CD4-positive, alpha-beta T cell treated with Interferon gamma for 1 hour (primary cell): ENCODE results near the gene GSG1L2.
"Not testable (repeated sequence)": the region's sequence is repeated elsewhere in the genome, so short reads cannot be mapped to it uniquely, and the experiment has no call there.

Experiments used
- DNase-seq: peaks from one replicate; pipeline ENCODE4 v3.0.0-alpha.2; 2020

GSG1L2 gene

DNA sequence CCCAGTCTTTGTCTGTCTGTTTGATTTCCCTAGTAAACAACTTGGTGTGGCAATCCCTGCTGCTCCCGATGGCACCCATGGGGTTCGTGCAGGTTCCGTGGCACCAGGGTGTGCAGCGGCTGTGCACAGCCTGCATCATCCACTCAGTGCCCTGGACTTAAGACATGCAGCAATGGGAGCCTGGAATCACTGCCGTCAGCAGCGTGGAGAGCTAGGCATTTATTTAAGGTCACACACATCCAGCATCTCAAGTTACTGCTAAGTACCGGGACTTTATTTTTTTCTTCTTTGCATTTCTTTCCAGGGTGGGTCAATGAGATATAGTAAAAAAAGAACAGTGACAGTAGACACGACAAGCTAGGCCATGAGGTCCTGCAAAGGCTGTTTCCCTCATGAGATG lies 33.3 kb downstream of the GSG1L2 start:
- DNase-seq, result no peak

DNA sequence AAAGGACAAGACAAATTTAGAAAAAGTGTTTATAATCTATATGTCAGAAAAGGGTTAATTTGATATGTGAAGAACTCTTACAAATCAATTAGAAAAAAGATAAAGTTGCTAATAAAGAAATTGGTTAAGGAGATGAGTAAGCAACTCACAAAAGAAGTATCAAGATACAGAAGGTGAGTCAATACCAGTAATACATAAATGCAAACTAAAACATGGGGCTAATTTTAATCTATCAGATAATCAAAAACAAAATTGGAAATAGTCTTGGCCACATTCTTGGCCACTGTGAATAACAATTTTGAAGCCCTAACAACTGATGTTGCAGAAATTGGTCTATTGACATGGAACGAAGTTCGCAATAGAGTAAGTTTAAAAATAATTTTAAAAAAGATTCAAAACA lies 37.3 kb downstream of the GSG1L2 start:
- no peak for DNase-seq

DNA sequence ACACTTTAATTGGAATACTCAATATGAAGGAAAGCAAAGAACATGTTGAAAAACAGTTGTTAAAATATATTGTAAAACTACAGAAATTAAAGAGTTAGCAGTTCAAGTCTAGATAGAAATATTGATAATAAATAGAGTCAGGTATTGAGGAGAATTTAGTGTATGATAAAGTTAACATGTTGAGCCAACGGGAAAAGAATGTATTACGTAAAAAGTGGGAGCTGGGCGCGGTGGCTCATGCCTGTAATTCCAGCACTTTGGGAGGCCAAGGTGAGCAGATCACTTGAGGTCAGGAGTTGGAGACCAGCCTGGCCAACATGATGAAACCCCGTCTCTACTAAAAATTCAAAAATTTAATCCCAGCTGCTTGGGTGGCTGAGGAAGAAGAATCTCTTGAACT lies 38.4 kb downstream of the GSG1L2 start:
- not testable (repeated sequence) for DNase-seq

DNA sequence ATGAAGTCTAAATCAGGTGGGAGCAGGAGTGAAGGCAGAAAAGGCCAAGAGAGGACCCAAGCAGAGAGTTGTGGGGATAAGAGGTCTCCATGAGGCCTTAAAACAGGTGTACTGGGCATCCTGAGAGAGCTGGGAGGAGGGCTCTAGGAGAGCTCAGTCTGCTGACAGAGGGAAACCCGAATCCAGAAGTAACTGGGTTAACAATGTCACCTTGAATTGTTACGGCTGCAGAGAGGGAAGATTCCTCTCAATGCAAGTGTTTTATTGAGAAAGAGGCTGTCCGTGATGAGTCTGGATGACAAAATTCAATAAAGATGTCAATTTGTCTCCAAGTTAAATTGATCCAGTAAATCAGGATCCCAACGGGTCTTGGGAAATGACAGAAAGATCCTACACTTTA lies 38.8 kb downstream of the GSG1L2 start:
- DNase-seq, result no peak

DNA sequence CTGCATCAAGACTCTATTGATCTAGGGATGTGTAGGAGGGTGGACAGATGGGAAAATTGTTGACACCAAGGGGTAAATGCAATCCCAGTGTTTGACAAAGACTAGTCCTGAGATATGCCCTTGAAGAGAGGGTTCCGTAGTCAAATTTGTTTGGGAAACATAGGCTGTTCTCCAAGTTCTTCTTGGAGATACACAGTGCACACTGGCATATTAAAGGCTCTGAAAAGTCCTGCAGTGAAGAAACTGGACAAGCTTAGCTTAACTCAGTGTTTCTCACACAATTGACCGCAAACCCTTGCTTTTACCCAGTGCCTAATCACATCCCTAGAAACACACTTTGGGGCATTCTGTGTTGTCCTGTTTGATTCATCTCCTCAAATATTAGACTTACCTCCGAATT lies 41.3 kb downstream of the GSG1L2 start:
- no peak for DNase-seq

DNA sequence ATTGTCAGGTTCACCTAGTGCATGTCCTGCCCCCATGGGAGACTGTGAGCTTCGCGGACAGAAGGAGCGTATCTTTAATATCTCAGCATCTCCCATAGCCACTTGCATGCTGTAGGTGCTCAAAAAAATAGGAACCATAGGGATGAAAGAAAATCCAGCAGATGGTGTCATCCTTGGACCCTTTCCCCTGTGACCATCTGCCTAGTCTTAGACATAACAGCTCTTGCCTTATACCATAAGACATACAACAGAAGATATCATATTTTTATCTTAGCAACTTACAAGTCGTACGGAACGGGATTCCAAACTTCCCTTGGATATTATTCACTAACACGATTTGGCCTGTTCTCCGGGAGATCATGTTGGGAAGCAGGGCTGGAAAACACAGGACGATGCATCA lies 45.0 kb downstream of the GSG1L2 start:
- no peak for DNase-seq

DNA sequence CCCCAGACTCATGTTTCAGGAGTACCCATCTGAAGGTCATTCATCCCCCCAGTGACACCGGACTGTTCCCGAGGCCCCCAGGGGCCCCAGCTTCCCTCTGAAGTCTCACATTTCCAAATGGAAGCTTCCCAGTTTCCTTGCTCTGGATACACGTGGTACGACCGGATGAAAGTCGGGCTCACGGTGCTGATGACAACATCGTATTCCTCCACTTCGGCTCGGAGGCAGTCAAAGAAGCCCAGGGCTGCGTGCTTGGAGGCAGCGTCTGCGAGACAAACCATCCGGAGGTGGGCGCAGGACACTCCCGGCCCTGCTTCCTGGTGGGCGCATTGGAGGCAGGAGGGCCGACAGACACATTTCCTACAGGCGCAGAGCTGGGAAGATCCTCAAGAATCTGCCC lies 49.2 kb downstream of the GSG1L2 start:
- no peak for DNase-seq

DNA sequence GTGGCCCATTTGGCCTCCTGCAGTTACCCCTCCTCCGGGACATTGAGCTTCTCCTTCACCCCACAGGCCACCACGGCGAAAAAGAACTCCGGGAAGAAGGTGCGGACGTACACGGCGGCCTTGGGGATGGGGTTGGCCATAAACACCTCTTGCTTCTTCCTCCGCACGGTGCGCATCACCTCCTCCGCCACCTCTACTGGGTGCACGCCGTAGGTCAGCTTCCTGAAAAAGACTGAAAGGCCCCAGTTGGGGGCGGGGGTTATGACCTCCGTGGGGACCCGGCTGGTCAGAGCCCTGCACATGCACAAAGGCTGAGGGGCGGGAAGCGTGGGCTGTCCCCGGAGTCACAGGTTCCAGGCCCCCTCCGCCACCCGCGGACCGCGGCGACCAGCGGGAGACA lies 50.4 kb downstream of the GSG1L2 start:
- no peak for DNase-seq

DNA sequence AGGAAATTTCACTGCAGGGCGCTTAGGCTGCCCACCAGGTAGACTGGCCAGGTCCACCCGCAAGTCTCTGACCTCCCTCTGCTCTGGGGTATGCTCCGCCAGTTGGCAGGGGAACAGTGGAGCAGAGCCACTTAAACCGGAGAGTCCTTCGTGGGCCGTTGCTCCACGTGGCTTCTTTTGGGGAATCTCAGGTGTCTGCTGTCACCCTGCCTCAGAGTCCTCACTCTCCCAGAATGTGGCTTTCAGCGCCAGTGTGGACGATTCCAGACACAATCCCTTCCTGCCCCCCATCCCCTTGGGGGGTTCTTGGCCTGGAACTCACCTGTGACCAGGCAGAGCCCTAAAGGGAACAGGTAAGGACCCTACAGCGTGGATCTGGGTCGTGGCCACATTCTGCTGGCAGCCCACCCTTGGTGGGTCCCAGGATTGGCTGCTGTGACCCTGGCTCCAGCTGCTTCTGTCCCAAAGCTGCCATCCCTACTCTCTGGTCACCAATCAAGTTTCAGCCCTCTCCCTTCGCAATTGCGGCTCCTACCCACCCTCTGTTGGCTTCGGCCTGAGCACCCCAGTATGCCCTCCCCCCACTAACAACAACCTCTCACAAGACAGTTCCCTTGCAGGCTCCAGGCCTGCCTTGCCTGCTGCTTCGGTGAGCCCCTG lies 52.7 kb downstream of the GSG1L2 start:
- no peak for DNase-seq

DNA sequence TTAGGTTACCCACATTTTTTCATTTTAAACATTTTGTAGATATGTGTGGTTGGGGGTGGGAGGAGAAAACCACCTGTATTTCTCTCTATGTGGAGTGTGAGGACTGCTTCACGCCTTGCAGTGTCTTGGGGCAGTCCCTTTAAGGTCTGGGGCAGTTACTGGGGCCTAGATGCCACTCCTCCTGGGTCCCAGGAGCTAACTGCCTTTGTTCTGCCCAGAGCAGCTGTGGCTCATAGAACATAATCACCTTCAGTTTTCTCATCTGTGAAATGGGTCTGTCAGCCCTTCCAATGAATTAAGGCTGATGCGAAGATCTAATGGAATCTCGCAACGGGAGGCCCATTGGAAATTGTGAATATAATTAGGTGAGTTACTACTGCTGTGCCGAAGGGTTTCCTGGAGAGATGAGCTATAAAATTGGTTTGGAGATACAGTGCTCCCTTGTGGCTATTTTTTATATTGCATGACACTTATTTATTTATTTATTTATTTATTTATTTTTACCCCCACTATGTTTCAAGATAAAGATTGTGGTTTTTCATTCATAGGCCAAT lies 53.4 kb downstream of the GSG1L2 start:
- DNase-seq, result no peak

DNA sequence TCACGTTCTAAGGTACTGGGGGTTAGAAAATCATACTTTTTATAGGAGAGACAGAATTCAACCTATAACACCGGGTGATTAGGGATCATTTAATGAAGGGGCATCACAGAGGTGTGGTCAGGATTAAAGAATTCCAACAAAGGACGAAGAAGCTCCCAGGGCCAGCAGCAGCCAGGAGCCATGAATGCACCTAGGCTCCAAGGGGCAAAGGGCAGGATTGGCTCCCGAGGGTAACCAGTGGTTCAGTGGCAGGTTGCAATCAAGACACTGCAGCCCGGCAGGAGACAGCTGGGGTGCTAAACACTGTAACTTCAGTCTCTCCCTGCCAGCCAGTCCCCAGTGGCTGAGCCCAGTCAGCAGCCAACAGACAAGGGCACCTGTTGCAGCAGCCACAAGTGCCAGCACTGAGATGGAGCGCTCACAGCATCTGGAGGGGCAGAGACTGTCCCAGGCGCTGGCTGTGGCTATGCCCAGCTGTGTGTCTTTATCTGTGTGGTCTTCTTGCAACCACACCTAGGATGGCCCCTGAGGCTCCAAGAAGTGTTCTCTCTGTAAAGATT lies 54.4 kb downstream of the GSG1L2 start:
- no peak for DNase-seq

DNA sequence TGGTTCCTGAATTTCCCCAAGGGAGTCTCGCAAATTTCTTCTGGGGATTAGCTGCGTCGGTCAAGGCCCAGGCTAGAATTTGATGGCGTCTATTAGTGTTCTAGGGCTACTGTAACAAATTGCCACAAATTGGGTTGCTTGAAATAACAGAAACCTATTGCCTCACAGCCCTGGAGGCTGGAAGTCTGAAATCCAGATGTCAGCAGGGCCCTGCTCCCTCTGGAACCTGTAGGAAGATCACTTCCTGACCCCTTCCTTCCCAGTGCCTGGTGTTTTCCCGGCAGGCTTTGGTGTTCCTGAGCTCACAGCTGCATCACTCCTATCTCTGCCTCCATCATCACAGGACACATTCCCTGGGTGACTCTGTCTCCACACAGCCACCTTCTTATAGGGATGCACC lies 54.9 kb downstream of the GSG1L2 start:
- DNase-seq, result no peak

DNA sequence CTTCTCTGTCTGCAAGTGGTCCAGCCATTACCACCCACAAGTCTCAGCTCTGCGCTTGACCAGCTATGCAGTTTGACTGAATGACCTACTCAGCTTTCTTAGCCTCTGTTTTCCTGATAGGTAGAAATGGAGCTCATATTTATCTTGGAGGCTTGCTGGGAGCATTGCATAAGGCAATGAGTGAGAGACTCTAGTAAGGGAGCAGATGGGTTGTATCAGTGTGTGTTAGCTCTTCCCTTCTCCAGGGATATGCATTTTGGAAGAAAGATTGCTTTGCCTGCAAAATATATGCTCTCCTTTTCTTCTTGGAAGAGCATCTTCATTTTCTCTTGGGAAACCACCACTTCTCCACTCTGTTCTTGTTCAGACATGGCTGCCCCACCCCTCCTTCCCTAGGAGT lies 56.6 kb downstream of the GSG1L2 start:
- no peak for DNase-seq

DNA sequence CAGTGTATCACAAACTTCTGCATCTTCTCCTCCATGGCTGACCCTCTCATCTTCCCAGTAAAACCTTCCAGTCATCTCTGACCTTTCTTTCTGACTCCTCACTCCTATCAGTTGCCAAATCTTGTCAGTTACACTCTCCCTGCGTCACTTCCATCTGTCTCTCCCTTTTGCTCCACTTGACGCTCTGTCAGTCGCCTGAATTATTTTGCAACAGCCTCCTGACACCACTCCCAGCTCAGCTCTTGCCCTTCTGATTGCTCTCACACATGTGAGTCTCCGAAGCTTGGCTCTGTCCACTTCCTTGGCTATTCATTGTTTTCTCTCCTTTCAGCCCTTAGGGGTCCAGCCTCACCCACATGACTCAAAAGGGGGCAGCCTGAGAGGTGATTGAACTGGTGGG lies 58.2 kb downstream of the GSG1L2 start:
- DNase-seq, result no peak

DNA sequence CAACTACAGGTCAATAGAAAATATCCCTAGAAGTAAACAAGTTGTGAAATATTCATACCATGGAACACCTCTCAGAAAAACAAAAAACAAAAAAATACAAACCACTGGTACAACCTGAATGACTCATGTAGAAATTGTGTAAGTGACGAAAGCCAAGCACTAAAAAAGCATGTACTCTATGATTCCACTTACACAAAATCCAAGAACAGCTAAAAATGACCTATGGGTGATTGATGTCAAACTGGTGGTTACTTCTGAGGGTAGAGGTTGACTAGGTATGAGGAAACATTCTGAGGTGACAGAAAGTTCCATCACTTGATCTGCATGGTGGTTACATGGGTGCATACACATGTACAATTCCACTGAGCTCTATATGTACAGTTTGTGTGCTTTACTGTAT lies 61.6 kb downstream of the GSG1L2 start:
- DNase-seq, result no peak

DNA sequence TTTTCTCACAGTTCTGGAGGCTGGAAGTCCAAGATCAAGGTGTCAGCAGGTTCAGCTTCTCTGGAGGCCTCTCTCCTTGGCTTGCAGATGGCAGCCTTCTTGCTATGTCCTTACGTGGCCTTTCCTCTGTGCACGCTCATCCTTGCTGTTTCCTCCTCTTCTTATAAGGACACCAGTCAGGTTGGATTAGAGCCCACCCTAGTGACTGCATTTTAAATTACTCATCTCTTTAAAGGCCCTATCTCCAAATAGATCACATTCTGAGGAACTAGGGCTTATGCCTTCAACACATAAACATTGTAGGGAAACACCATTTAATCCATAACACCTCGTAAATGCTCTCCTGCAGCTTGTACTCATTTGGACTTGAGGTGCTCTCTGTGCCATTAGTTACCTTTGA lies 66.8 kb downstream of the GSG1L2 start:
- no peak for DNase-seq
